ENCODE data around the gene SYT7.
"Not testable (repeated sequence)": the region's sequence is repeated elsewhere in the genome, so short reads cannot be mapped to it uniquely, and the experiment has no call there.

The SYT7 gene

DNA sequence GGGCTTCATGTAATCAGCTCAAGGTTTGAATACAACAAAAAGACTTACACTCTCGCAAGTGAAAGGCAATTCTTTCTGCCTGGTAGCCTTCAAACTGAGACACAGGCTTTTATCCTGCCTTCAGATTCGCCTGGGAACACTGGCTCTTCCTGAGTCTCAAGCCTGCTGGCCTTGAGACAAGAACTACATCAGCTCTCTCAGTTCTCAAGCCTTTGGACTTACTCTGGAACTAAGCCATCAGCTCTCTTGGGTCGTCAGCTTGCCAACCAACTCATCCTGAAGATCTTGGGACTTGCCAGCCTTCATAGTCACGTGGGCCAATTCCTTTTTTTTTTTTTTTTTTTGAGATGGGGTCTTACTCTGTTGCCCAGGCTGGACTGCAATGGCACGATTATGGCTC, 108.0 kb downstream of the SYT7 start:
- DNase-seq = no peak

DNA sequence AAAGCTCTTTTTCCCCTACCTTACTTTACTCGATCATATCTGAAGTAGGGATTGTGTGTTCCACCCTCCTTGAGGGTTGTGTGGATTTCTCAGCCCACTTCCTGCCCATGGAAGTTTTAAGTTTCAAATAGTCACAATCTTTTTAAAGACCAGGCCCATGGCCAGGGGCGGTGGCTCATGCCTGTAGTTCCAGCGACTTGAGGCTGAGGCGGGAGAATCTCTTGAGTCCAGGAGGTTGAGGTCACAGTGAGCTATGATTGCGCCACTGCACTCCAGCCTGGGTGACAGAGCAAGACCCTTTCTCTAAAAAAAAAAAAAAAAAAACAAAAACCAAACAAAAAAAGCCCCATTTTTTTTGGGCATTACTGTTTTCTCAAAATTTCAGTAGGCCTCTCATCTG, 108.6 kb downstream of the SYT7 start:
- DNase-seq = no peak

DNA sequence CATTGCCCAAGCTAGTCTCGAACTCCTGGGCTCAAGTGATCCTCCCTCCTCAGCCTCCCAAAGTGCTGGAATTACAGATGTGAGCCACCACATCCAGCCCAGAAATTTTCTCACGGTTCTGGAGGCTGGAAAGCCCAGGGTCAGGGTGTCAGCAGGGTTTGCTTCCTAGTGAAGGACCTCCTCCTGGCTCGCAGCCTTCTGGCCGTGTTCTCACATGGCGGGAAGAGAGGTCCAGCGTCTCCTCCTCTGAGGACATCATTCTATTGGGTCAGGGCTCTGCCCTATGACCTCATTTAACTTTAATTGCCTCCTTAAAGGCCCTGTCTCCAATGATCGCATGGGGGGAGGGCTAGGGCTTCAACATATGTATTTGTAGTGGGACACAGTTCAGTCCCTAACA, 112.9 kb downstream of the SYT7 start:
- DNase-seq = no peak

DNA sequence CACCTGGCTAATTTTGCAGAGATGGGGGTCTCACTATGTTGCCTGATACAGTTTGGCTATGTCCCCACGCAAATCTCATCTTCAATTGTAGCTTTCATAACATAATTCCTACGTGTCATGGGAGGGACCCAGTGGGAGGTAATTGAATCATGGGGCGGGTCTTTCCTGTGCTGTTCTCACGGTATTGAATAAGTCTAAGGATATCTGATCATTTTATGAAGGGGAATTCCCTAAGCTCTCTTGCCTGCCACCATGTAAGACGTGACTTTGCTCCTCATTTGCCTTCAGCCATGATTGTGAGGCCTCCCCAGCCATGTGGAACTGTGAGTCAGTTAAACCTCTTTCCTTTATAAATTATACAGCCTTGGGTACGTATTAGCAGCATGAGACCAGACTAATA, 113.3 kb downstream of the SYT7 start:
- not testable (repeated sequence) for DNase-seq
